Keratinocyte (primary cell): Measurements from ENCODE around the gene ARID3B. TPM values are rescaled to one million over a fixed set of nuclear protein-coding genes. Genes with fewer than 3 reads are reported as not detected.

Experiments
- DNase-seq: peaks from one replicate; pipeline ENCODE4 v3.0.0-alpha.2; 2011; ENCODE audit warnings: low read depth, missing footprints, low spot score
- FAIRE-seq: peaks from 2 replicates; lab custom pipeline; 2011; peaks lifted over from hg19 to GRCh38; lab: Jason Lieb, UNC
- H2AFZ ChIP-seq: 2 replicates; pipeline ENCODE4 v1.6.0; 2012; ENCODE audit warnings: low read length, control low read depth, inconsistent platforms; ENCODE audit not compliant: control insufficient read depth
- H3K27ac ChIP-seq: 2 replicates; pipeline ENCODE4 v1.5.1; 2011; ENCODE audit warnings: low read length; ENCODE audit not compliant: control insufficient read depth, insufficient read depth
- H3K27me3 ChIP-seq: 3 replicates; pipeline ENCODE4 v1.6.0; 2011; ENCODE audit warnings: low read length; ENCODE audit not compliant: control insufficient read depth, insufficient read depth; ENCODE audit errors: extremely low read depth
- H3K36me3 ChIP-seq, 2 experiments: 2 replicates in 1 of 2; 3 replicates in 1 of 2; pipeline ENCODE4 v1.5.1; 2011; ENCODE audit warnings: low read length in 2 of 2, mild to moderate bottlenecking in 1 of 2; ENCODE audit not compliant: control insufficient read depth in 2 of 2, insufficient read depth in 2 of 2; ENCODE audit errors: extremely low read depth in 1 of 2
- H3K4me1 ChIP-seq: 3 replicates; pipeline ENCODE4 v1.5.1; 2011; ENCODE audit warnings: low read length; ENCODE audit not compliant: control insufficient read depth, insufficient read depth; ENCODE audit errors: extremely low read depth
- H3K4me2 ChIP-seq: 3 replicates; pipeline ENCODE4 v1.6.0; 2011; ENCODE audit warnings: low read depth, low read length; ENCODE audit not compliant: control insufficient read depth, insufficient read depth; ENCODE audit errors: extremely low read depth
- H3K4me3 ChIP-seq, 3 experiments: fragments of 200-600 bp in 1 of 3; sonication (generic) in 1 of 3; 2 replicates in 2 of 3; 3 replicates in 1 of 3; pipeline ENCODE4 v1.5.1; 2011 to 2016; ENCODE audit warnings: low read length in 3 of 3, mild to moderate bottlenecking in 3 of 3, control low read depth in 2 of 3, inconsistent platforms in 1 of 3, low read depth in 1 of 3, mixed read lengths in 1 of 3, mixed run types in 1 of 3, moderate library complexity in 1 of 3; ENCODE audit not compliant: control insufficient read depth in 2 of 3, insufficient read depth in 2 of 3; ENCODE audit errors: extremely low read depth in 1 of 3
- H3K79me2 ChIP-seq: 2 replicates; pipeline ENCODE4 v1.6.0; 2012; ENCODE audit warnings: low read length; ENCODE audit not compliant: control insufficient read depth, insufficient read depth
- H3K9ac ChIP-seq: 3 replicates; pipeline ENCODE4 v1.6.0; 2011; ENCODE audit warnings: low read length; ENCODE audit not compliant: control insufficient read depth, insufficient read depth; ENCODE audit errors: extremely low read depth
- H3K9me1 ChIP-seq: 3 replicates; pipeline ENCODE4 v1.6.0; 2011; ENCODE audit warnings: low read length; ENCODE audit not compliant: control insufficient read depth, insufficient read depth; ENCODE audit errors: extremely low read depth
- H3K9me3 ChIP-seq: 2 replicates; pipeline ENCODE4 v1.5.1; 2012; ENCODE audit warnings: low read depth, low read length; ENCODE audit not compliant: control insufficient read depth
- H4K20me1 ChIP-seq: 3 replicates; pipeline ENCODE4 v1.6.0; 2011; ENCODE audit warnings: low read length; ENCODE audit not compliant: control insufficient read depth, insufficient read depth; ENCODE audit errors: extremely low read depth
- CTCF ChIP-seq, 3 experiments: IDR thresholded peaks in 1 of 3; conservative IDR thresholded peaks in 1 of 3; optimal IDR thresholded peaks in 1 of 3; 2 replicates in 2 of 3; 3 replicates in 1 of 3; pipeline versions ENCODE3 to v1.5.1; 2011; ENCODE audit warnings: low read length in 3 of 3, mild to moderate bottlenecking in 3 of 3, moderate library complexity in 2 of 3, control low read depth in 1 of 3, inconsistent platforms in 1 of 3; ENCODE audit not compliant: insufficient read depth in 2 of 3; ENCODE audit errors: extremely low read depth in 1 of 3
- EZH2 ChIP-seq: IDR thresholded peaks from one replicate; pipeline ENCODE4 v1.6.1; 2012; ENCODE audit warnings: inconsistent platforms, mild to moderate bottlenecking, low read length, moderate library complexity
- dilution Hi-C: fragments of 300-500 bp; cut with MboI; formaldehyde crosslinking; loops from one replicate; pipeline ENCODE4 v1.7.0; 2020; ENCODE audit warnings: low sequenced_read_pairs; ENCODE audit not compliant: extremely low pct_ligation_motif_present
- polyA plus RNA-seq, 5 experiments: library from polyadenylated mRNA; depleted of rRNA in 3 of 5; stranded (reverse) in 3 of 5; stranded (forward) in 1 of 5; unstranded in 1 of 5; fragments of >200 nt; gene quantifications; 1 replicate in 1 of 5; 2 replicates in 3 of 5; 3 replicates in 1 of 5; pipeline versions ENCODE4 v1.2.1 to v1.2.3, GENCODE V29; 2011 to 2012; ENCODE audit warnings: missing spikeins in 2 of 5, low read depth in 1 of 5, low replicate concordance in 1 of 5

The ARID3B gene
- polyA plus RNA-seq, 1 donor (not counting 4 experiments of a cell fraction or from before 2014, with no cell fraction given), result 3.6 TPM

- Histone ChIP-seq H3K9me1 (no peaks in the 10 kb centered on the region), H4K20me1 (peaks cover 14% of the 10 kb centered on the region), H3K27ac (no peak overlapping the region), H3K9me3 (no peaks in the 10 kb centered on the region), H3K9ac (no peak overlapping the region), H3K4me2 (no peak overlapping the region), H3K79me2 (peaks cover 27% of the 10 kb centered on the region), H3K27me3 (peaks cover 3% of the 10 kb centered on the region), H3K4me3 (no peak overlapping the region), H3K4me1 (peaks cover 24% of the 10 kb centered on the region), H2AFZ (no peak overlapping the region), H3K36me3 (peaks cover 2 to 10% of the 10 kb centered on the region in 2 experiments)
- dilution Hi-C loops, result no loop called here
- TF ChIP-seq CTCF (optimal IDR thresholded peaks at IDR 0.05 in 1 of 3, IDR thresholded peaks at IDR 0.05 in 1 of 3, conservative IDR thresholded peaks at IDR 0.05 in 1 of 3; ENCODE audit: extremely low read depth in 1 of 3, insufficient read depth in 2 of 3, low read length in 3 of 3), result no peak
- no peak for TF ChIP-seq EZH2
- DNase-seq (no peak), FAIRE-seq (no peak)
These were observed 72.3 kb downstream of the ARID3B start for GRCh38 chr15:74613089-74613952.

- Histone ChIP-seq H3K9ac (peak overlapping the region; percentile 99), H3K36me3 (peaks cover 4 to 14% of the 10 kb centered on the region in 2 experiments), H3K27ac (no peak overlapping the region), H2AFZ (peak overlapping the region; percentile 64), H3K4me2 (peak overlapping the region; percentile 73), H3K9me3 (no peaks in the 10 kb centered on the region), H4K20me1 (peaks cover 19% of the 10 kb centered on the region), H3K9me1 (no peaks in the 10 kb centered on the region), H3K79me2 (peaks cover 35% of the 10 kb centered on the region), H3K27me3 (no peaks in the 10 kb centered on the region), H3K4me3 (peak overlapping the region; percentile 94 to 97 (median 95)), H3K4me1 (peaks cover 24% of the 10 kb centered on the region)
- TF ChIP-seq EZH2 (no peak), CTCF (optimal IDR thresholded peaks at IDR 0.05 in 1 of 3, IDR thresholded peaks at IDR 0.05 in 1 of 3, conservative IDR thresholded peaks at IDR 0.05 in 1 of 3; ENCODE audit: extremely low read depth in 1 of 3, insufficient read depth in 2 of 3, low read length in 3 of 3) (no peak)
- dilution Hi-C loops, result no loop called here
- DNase-seq (no peak), FAIRE-seq (no peak)
These were observed 73.1 kb downstream of the ARID3B start for GRCh38 chr15:74613953-74614743.
